Stimulated activated CD4-positive, alpha-beta T cell treated with anti-CD3 and anti-CD28 coated beads, Interleukin-15, amount 100 ng/mL, for 1 hour (primary cell): ENCODE measurements around the gene MRPL27.
"Not testable (repeated sequence)": the region's sequence is repeated elsewhere in the genome, so short reads cannot be mapped to it uniquely, and the experiment has no call there.

Experiments used
- DNase-seq, 2 donors: peaks; one replicate each; pipeline ENCODE4 v3.0.0-alpha.2; 2020; ENCODE audit warnings: low read depth in 1 of 2, low spot score in 1 of 2

The MRPL27 gene

DNA sequence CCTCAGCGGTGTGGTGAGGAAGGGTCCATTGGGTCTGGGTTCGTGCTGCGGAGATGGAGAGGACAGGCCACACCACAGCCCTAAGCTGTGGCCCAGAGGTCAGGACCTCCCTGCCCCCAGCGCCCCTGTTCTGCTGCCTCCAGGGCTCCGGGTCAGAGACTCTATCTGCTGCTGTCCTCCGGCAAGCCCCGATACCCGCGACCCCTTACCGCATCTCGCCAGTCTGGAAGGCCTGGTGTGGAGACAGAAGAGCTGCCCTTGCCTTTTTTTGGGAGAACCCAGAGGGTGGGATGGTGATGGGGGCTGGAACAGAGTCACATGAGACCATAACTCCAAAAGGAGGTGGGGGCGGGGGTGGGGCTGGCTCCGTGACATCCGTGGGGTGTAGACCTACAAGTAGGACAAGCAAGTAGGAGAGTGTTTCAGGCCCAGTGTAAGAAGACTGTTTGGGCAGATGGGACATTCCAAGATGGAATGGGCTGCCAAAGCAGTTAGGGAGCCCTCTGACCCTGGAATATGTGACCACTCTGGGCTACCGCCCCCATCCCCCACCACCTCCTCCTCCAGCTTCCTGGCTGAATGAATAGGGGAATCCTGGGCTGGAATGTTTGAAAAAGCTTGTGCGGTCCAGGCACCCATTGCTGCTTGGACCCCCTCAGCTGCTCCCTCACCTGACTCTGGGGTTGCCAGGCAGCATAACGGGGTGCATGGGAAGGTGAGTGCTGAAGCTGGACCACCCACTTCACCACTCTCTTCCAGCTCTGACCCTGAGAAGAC lies 25.7 kb downstream of the MRPL27 start:
- DNase-seq = no peak

DNA sequence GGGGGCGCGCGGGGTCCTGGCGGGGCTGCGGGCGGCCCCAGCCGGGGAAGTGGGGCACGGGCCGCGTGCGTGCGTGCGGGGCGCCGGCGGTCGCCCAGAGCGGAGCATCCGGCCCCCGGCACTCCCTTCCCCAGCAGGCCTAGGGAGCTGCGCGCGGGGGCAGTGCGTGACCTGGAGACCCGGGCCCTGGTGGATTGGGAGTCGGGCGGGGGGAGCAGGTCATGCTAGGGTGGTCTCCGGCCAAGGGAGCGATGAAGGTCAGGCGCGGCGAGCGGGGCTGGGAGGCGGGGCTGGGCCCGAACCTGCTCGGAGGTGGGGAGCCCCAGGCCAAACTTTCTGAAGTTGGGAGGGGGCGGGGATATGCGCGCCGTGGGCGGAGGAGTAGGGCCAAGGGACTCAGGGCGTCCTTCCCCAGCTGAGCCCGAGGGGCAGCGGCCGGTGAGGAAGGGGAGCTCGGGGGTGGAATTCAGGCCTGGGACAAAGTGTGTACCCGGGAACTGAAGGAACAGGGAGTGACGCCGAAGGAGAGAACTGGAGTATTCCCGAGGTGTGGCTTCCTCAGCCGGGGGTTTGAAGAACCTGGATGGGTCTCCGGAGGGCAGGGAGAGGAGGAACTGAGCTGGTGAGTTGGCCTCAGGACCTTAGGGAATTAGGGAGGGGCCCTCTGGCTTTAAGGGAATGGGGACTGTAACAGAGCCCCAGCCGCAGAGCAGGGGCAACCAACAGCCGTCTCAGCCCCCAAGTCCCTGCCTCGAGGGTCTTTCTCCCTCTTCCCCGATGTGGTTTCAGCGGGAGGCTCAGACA lies 26.5 kb downstream of the MRPL27 start:
- DNase-seq = peak in 1 of 2 donors; percentile 33

DNA sequence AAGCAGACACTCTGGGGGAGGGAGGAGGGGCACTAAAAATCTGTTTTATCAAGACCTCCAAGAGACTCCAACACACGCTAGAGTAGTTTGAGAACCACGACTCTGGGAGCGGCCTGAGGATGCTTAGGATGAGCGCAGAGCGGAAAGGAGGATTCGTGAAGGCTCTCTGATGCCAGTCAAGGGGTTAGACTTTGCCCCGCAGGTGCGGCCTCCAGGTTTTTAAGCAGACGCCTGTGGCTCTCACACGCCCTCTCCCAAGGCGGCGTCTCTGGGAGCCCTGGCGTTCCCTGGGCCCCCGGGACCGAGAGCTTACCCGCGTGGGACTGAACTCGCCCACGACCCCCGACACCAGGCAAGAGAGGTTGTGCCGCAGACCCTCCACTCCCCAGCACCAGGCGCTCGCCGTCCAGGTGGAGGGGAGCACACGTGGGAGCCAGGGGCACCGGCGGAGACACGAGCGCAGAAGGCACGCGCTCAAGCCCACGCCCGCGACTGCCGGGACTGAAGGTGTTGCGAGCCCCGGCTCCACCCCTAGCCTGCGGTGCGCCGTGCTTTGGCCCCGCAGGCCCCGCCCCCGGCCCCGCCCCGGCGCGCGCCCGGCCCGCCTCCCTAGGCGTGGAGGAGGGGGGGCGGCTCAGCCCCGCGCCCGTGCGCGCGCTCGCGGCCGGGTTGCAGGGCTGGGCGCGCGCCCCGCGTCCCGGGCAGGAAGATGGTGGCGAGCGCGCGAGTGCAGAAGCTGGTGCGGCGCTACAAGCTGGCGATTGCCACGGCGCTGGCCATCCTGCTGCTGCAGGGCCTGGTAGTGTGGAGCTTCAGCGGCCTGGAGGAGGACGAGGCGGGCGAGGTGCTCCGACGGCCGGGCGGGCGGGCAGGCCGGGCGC lies 27.3 kb downstream of the MRPL27 start, which contains the start of gene XYLT2:
Gene XYLT2, plus strand, starts transcription at position 695 of the 881 bp plus-strand sequence. Its CDS starts 15 bp downstream, at position 710.
- DNase-seq = peak; percentile 88 to 93

DNA sequence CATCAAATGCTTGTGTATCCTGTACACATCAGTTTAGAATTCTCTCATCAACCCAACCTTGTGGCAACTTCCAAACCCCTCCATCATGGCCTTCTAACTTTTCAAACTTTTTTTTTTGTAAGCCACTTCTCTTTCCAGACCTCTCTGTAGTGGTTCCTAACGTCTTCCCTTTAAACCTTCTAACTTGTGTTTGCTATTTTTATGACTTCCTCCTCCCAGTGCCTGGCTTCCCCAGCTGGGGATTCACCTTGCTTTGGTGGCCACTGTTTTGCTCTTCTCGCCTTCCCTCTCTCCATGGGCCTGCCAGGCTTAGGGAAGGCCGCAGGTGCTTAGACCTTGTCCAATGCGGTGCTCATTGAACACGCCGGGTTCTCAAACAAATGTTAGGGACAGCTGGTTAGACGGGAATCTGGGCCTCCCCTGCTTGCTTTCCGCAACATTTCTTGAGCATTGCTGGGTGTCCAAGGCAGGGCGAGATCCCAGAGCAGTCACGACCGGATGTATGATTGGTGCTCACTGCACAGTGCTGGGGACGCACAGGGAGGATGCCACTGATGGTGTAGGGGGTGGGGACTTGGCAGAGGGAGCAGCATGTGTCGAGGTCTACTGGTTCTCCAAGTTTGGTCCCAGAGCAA lies 28.1 kb downstream of the MRPL27 start:
- DNase-seq = no peak

DNA sequence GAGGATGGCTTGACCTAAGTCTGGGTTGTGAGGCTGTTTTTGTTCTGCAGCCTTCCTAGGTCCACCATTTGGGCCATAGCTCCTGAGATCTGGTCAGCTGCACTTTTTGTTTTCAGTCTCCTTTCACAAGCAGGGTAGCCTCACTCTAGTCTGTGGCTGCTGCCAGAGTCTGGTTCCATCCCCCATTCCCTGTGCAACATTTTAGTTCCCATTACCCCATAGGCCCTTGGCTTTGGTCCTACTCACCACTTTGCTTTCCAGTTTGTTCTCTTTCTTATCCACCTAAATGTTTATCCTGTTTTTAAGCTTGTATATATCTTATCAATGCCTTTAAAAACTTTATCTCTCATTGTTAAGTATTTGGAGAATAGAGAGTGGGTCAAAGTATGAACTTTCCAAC lies 33.6 kb downstream of the MRPL27 start:
- no peak for DNase-seq

DNA sequence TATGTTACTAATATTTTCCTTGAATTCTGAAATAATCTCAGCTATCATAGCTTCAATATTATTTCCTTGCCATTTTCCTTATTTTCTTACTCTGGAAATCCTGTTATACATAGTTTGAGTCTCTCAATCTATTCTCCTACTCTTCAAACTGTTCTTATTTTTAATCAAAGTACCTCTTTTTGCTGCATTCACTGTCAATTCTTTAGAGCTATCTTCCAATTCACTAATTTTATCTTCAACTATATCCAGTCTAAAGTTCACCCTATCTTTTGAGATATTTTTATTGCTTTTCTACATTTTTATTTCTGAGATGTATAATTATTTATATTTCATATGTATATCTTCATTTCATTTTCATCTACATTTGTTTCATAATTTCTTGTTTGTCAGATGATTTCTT lies 34.3 kb downstream of the MRPL27 start:
- DNase-seq = no peak

DNA sequence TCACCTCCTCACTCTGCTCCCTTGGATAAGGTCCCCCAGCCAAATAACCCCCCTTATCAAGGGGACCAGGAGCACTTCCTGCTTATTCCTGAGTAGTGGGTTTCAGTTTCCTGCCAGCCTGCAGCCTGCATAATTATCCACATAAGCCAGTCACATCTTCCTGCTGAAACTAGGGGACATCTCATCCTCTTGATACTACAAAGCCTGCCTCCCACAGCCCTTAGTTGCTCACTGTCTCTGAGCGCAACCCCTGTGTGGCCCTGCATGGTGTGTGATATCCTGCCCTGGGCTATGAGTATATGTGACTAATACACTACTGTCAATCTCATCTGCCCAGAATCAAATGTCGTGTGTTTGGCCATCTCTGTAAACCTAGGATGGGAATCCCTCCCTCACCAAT lies 35.0 kb downstream of the MRPL27 start:
- no peak for DNase-seq

DNA sequence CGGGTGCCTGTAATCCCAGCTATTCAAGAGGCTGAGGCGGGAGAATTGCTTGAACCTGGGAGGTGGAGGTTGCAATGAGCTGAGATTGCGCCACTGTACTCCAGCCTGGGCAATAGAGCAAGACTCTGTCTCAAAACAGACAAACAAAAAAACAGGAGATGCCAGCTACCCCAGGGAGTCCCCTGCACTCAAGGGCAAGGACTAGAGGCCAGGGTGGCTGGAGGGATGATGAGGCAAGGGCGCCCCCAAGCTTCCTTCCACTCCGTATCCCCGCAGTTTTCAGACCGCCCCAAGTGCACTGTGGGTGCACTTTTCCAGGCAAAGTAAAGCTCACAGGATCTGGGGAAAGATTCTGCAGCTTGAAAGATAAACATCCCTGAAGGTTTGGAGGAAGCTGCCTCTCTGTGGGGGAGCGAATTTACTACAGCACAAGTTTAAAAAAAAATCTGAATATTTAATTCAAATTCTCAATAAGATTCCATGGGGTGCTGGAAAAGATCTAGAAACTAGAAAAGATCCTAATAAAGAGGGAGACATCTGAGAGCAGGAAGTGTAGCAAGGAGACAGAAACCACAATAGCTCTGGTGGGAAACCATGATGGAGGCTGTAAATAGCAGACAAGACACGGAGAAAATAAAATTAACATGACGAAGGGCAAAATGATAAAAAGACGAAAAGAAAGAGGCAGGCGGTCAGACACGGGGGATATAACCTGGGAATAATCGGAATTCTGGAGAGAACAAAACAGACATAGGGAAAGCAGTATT lies 39.5 kb downstream of the MRPL27 start:
- DNase-seq = not testable (repeated sequence)

DNA sequence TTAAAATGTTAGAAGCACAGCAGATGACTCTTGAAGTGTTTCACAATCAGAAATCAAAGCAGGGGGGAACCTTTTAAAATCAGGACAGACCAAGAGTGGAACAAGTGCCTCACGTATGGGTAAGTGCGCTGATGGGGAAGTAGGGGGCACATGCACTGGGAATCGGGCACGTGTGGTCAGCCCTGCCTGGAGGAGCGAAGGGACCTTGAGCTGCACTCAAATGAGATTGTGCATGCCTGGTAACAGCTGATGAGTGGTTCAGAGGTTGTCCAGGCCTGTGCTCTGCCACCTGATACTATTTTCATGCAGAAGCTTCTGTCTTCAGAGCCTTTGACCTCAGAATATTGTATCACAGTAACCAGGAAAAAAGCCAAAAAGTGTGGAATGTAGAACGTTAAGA lies 40.8 kb downstream of the MRPL27 start:
- DNase-seq = no peak

DNA sequence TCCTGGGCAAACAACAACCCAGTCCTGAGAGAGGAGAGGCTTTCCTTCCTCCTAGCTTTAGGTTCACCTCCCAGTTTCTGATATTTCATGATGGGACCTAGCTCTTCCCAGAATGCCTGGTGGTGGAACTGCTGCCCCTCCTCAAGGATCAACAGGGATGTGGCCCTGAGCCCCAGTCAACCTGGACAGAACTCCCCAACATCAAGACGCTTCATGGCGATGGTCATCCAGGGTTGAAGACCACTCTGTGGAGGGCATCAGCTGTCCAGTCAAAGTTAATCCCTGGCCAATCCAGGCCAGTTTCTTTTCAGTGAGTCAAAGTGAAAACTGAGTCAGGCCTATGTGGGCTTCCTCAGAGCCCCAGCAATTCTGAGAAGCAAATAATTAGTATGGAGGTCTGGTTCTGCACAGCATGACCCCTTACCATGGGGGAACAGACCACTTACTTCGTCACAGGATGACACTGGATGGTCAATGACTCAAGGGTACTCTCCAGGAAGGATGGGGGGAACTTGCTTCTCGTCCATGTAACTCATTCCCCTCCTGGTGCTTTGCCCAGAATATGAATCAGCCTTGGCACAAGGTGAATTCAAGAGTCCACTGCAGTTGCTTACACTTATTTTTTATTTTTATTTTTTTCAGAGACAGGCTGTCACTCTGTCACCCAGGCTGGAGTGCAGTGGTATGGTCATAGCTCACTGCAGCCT lies 41.7 kb downstream of the MRPL27 start:
- no peak for DNase-seq

DNA sequence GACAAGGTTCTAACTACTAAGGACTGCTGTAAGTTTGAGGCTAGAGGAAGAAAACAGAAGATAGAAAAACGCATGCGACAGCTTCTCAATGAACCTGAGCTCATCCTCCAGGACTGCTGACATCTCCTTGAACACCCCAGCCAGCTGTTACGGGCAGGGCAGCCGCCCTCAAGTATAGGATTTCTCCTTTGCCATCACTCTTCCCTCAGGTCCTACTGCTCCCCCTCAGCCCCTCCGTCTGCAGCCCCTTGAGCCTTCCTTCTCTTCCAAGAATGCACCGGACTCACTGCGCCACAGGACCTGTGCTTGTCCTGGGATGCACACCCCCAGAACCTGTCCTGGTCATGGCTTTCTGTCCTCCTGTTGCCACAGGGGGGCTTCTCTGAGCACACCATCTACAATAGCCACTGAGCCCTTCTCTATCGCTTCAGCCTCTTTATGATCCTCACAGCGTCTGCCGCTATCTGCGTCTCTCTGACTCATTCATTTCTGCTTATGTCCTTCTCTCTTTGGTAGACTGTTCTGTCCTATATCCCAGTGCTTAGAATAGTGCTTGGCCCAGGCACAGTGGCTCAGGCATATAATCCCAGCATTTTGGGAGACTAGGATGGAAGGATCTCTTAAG lies 42.7 kb downstream of the MRPL27 start:
- no peak for DNase-seq

DNA sequence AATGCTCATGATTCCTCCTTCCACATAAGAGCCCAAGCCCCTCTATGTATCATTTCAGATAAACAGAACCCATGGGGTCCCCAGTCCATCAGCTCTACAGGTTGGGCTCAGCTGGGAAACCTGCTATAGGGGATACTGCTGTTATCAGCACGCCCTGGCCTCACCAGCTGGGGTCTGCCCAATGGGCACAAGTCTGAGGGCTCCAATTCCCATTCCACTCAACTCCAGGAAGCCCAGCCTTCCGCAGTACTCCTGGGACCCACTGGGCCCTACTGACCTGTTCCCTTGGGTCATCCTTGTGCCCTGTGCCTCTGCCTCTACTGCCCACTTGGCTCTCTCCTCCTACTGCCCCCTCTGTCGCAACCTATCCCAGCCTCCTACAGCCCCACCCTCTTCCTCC lies 43.3 kb downstream of the MRPL27 start:
- no peak for DNase-seq

DNA sequence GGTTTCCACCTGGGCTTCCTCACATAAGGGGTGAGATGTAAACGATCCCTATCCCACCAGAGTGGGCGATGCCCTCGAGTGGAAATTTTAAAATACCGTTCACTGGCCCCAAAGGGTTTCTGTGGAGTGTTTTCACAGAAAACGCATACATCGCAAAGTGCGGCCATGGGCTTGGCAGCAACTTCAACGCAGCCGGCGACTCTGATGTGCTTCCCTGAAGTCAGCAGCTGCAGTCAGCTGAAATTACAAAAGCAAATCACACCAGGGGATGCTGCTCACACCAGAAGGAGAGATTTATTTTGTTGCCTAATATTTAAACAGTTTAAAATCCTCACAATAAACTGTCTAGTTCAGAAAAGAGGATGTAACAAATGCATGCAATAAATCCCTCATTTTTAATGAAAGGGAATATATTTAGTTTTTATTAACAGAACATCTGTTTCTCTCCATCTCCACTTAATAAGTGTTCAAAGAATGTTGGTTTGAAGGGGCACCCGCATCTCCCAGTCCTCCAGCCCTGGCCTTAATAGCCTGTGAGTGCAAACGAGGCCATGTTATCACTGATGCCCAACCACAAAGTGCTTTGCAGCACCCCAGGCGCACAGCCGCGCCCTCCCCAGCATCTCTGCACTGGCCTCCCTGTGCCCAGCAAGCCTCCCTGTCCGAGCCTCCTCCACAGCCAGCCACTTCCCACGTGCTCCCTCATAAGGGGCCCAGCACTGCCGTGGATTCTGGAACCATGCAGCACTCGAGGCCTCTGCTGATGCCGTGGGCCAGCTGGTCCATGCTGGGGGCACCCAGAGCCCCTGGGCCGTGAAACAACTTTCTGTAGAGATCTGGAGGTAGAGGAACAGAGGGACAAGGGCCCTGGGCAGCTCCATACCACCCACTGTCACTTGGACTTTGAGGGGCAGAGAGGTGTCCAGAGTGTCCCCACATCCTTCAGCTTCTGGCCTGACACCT lies 44.3 kb downstream of the MRPL27 start:
- no peak for DNase-seq

DNA sequence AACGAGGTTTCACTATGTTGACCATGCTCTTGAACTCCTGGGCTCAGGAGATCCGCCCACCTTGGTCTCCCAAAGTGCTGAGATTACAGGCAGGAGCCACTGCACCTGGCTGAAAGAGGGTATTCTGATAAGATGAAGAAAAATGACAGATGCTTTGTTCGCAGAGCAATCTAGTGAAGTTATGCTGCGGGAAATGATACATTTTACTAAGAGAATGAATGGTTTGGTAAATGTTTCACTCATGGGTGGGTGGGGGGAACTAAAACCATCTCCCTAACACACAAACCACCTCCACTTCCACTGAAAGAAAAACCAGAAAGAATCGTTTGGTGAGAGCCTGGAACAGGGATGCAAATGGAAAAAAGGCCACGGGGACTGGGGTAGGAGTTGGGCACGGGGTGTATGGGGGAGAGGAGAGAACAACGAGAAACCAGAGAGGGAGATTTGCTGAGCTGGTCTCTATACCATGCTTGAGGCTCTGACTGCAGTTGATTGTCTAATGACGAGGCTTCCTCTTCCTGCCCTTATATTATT lies 46.1 kb downstream of the MRPL27 start:
- no peak for DNase-seq

DNA sequence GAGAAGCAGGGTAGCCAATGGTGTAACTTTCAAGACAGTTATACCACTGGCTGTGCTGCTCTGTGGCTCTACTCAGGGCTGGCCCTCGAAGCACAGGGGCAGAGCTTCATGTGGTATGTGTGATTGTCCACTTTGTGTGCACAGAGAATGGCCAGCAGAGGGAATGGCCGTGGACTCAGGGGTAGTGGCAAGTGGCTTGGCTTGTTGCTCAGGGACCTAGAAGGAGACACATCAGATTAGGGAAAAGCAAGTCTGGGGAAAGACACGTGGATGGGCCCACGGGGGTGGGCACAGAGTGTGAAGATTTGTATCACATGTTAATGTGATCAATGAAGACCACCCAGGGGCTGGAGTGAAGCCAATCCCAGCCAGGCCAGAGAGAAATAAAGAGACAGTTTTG lies 47.1 kb downstream of the MRPL27 start:
- DNase-seq = no peak

DNA sequence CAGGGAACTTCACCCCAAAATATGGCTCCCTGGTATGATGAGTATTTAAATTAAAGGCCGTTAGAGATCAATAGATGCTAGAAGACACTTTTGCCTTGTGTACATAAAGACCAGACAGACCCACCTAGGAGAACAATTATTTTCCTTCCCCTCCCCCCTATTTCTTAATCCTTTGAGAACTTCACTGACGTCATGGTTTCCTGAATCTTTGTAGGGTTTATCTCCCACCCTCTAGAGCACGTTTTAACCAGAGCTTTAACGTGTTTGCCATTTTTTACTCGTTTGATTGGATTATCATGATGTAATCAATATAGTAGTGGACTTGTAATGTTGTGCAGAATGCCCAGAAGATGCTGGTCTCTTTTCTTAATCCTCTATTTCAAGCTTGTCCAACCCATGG lies 49.9 kb downstream of the MRPL27 start:
- DNase-seq = no peak

DNA sequence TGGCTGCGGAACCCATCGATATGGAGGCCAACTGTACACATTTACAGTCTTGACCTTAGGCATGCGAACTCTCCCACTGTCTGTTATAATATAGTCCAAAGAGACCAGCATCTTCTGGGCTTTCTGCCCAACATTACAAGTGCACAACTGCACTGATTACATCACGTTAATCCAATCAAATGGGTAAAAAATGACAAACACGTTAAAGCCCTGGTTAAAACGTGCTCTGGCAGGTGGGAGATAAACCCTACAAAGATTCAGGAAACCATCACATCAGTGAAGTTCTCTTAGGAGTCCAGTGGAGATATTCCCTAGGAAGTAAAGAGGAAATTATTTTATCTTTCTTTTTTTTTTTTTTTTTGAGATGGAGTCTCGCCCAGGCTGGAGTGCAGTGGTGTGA lies 50.7 kb downstream of the MRPL27 start:
- no peak for DNase-seq
